GM12872 (cell line): ENCODE results near the gene ADCY2.

Experiments used
- TF ChIP-seq, protein P1 (sequence below): IDR thresholded peaks from 3 replicates; pipeline ENCODE4 v1.5.1; 2011; ENCODE audit warnings: low read depth, mild to moderate bottlenecking, low read length, moderate library complexity; ENCODE audit not compliant: insufficient read depth

The ADCY2 gene

DNA sequence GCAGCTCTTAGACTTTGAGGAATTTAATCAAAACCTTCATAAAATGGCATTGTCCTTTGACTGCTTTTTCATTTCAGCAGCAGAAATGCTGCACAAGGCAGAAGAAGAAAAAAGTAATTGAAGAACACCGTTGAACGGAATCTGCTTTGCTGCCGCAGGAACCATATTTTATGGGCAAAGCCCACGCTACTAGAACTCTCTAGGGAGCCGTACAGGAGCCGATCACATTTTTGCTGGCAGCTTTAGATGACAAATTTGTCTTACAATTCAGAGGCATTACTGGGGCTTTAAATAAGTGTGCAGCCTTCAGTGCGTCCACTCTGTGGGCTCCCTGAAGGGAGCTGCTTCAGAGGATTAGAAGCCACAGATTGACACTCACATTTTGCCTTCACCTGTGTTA, 449.6 kb downstream of the ADCY2 start:
- TF ChIP-seq, protein P1, sequence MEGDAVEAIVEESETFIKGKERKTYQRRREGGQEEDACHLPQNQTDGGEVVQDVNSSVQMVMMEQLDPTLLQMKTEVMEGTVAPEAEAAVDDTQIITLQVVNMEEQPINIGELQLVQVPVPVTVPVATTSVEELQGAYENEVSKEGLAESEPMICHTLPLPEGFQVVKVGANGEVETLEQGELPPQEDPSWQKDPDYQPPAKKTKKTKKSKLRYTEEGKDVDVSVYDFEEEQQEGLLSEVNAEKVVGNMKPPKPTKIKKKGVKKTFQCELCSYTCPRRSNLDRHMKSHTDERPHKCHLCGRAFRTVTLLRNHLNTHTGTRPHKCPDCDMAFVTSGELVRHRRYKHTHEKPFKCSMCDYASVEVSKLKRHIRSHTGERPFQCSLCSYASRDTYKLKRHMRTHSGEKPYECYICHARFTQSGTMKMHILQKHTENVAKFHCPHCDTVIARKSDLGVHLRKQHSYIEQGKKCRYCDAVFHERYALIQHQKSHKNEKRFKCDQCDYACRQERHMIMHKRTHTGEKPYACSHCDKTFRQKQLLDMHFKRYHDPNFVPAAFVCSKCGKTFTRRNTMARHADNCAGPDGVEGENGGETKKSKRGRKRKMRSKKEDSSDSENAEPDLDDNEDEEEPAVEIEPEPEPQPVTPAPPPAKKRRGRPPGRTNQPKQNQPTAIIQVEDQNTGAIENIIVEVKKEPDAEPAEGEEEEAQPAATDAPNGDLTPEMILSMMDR: no peak

DNA sequence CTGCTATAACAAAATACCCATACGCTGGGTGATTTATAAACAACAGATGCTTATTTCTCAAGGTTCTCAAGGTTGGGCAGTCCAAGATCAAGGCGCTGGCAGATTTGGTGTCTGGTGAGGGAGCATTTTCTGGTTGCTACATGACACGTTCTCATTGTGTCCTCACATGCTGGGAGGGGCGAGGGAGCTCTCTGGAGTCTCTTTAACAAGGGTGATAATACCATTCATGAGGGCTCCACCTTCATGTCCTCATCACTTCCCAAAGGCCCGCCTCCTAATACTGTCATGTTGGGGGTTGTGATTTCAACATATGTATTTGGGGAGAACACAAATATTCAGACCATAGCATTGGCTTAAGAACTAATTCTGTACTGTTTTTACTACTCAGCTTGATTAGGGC, 450.4 kb downstream of the ADCY2 start:
- TF ChIP-seq, protein P1: no peak

DNA sequence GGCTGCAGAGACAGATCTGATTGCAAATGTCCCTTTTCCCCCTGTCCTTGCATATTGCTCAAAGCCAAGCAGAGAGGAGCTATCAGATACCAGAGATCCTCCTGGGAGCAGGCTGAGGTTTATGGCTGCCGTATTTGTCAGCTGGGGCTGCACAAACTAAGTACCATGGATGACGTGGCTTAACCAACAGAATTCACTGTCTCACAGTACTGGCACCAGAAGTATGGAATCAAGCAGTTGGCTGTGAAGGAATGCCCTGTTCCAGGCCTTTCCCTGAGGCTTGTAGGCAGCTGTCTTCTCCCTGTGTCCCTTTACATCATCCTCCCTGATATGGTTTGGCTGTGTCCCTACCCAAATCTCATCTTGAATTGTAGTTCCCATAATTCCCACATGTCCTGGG, 452.4 kb downstream of the ADCY2 start:
- TF ChIP-seq, protein P1: no peak

DNA sequence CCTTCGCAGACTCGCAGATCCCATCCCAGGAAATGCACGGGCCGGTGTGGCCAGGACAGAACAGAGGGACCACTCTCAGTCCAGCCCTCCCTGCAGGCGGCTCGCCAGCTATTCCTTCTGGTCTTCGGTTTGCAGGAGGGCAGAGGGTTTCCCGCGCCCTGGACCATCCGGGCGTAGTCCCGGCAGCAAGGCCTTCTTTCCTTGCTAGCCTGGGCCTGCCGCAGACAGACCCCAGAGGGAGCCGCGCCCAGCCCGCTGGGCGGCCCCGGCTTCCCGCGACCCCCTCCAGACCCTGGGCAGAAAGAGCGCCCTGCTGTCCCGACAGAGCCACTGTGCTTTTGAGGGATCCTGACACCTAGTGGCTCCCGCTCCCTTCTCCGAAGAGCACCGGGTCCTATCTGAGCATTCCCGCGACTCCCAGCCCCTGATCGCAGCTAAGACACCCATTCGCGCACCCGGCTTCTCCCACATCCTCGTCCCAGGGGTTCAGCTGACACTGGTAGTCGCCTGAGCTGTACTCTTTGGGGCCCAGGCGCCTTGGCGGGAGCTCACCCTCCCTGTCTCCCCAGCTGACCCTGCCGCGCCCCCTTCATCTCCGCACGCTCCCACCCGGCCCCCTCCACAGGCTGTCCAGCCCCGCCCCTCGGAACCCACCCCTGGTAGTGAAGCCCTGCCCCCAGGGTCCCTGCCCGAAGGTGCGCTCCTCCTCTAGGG, 453.9 kb downstream of the ADCY2 start:
- TF ChIP-seq, protein P1: no peak

DNA sequence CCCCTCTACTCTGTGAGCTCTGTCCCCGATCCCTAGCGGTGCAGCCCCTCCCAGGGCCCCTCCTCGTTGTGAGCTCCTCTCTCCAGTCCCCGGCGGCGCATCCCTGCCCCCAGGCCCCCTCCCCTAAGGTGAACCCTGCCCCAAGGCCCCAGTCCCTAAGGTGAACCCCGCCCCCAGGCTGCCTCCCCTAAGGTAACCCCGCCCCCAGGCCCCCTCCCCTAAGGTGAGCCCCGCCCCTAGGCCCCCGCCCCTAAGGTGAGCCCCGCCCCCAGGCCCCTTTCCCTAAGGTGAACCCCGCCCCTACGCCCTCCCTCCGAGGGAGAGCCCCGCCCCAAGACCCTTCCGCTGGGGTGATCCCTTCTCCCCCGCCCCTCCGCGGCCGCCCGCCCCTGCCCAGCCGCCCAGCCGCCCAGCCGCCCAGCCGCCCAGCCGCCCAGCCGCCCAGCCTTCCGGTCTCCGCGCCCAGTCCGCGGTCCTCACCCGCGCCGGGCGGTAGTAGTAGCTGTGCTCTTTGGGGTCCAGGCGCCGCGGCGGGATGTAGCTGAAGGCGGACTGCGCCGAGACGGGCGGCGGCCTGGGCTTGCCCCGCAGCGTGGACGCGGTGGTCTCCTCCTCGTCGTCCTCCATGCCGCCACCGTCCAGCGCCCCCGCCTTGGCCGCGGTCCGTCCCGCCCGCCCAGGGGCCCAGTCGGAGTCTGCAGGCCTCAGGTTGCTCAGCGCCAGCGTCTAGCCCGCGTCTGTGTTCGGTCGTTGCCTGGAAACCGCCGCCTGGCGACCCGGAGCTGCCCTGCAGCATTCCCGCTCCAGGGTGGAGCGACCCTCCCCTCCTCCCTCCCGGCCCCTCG, 454.7 kb downstream of the ADCY2 start, which contains the start of gene CFAP90:
Gene CFAP90 (minus strand): TSS at position 739 of the 845 bp plus-strand sequence. CDS start 112 bp downstream, at position 627.
- TF ChIP-seq, protein P1: no peak

DNA sequence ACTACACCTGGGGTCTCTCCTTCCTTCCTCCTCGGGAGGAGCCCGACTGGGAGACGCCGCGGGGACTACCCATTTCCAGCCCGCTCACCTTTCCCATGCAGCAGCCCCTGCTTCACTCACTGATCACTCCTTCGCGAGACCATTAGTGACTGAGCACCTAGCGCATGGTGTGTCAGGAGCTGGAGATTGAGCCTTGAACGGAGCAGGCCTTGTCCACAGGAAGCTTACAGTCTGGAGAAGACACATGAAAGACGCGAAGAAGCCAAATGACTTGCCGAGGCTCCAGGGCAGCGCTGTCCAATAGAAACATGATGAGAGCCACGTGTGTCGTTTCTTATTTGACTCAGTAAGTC, 455.3 kb downstream of the ADCY2 start:
- TF ChIP-seq, protein P1: no peak

DNA sequence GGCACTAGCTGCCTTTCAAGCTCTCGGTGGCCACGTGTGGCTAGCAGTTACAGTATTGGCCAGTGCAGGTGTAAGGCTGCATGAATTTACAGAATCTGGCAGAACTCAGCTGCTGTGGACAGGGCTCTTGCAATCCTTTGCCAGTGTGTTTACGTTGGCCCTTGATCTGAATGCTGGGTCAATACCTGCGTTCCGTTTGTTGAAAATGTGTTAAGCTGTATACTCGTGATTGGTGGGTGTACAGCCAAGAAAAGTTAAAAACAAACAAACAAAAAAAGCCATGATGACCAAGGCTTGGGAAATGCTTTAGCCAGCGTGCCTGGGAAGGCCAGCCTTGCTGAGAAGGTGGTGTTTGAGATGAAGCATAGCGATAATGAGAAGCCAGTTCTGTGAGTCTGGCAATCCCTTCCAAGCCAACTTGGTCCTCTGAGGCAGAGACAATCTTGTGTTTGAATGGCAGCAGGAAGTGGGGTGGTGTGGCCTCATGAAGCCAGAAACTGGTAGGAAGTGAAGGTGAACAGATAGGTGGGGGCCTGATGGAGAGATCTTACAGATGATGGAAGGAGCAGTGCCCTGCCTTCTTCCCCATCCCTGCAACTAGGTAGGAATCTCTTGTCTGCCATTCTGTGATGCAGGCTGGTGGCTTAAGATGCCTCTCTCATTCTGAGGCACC, 455.8 kb downstream of the ADCY2 start:
- TF ChIP-seq, protein P1: no peak
